ENCODE results near the gene ADRA1B.

The ADRA1B gene

GRCh38 chr5:159901308-159901707 is 15.0 kb upstream of the ADRA1B start:
- DNase-seq (ENCODE audit: low read depth in 2 of 2, low spot score in 1 of 2), result no peak

- no peak for DNase-seq (ENCODE audit: low read depth in 2 of 2, low spot score in 1 of 2)
These were observed 14.5 kb upstream of the ADRA1B start for GRCh38 chr5:159901772-159902171.

GRCh38 chr5:159902444-159903121 is 13.7 kb upstream of the ADRA1B start:
- no peak for DNase-seq (ENCODE audit: low read depth in 2 of 2, low spot score in 1 of 2)

GRCh38 chr5:159903131-159903530 is 13.2 kb upstream of the ADRA1B start:
- DNase-seq (ENCODE audit: low read depth in 2 of 2, low spot score in 1 of 2), result no peak

- DNase-seq (ENCODE audit: low read depth in 2 of 2, low spot score in 1 of 2), result no peak
These were observed 11.4 kb upstream of the ADRA1B start for GRCh38 chr5:159904874-159905273.

- no peak for DNase-seq (ENCODE audit: low read depth in 2 of 2, low spot score in 1 of 2)
These were observed 10.8 kb upstream of the ADRA1B start for GRCh38 chr5:159905496-159905895.

GRCh38 chr5:159906463-159906862 is 9.8 kb upstream of the ADRA1B start:
- DNase-seq (ENCODE audit: low read depth in 2 of 2, low spot score in 1 of 2), result no peak

GRCh38 chr5:159906943-159907342 is 9.3 kb upstream of the ADRA1B start:
- no peak for DNase-seq (ENCODE audit: low read depth in 2 of 2, low spot score in 1 of 2)

GRCh38 chr5:159907689-159908590 is 8.3 kb upstream of the ADRA1B start:
- DNase-seq (ENCODE audit: low read depth in 2 of 2, low spot score in 1 of 2), result no peak

- no peak for DNase-seq (ENCODE audit: low read depth in 2 of 2, low spot score in 1 of 2)
These were observed 7.7 kb upstream of the ADRA1B start for GRCh38 chr5:159908591-159908940.

- no peak for DNase-seq (ENCODE audit: low read depth in 2 of 2, low spot score in 1 of 2)
These were observed 7.2 kb upstream of the ADRA1B start for GRCh38 chr5:159909126-159909525.

GRCh38 chr5:159910207-159910842 is 6.0 kb upstream of the ADRA1B start:
- no peak for DNase-seq (ENCODE audit: low read depth in 2 of 2, low spot score in 1 of 2)

GRCh38 chr5:159910843-159911229 is 5.4 kb upstream of the ADRA1B start:
- DNase-seq (ENCODE audit: low read depth in 2 of 2, low spot score in 1 of 2), result no peak

- DNase-seq (ENCODE audit: low read depth in 2 of 2, low spot score in 1 of 2), result no peak
These were observed 4.9 kb upstream of the ADRA1B start for GRCh38 chr5:159911349-159911748.

GRCh38 chr5:159912033-159912800 is 4.1 kb upstream of the ADRA1B start:
- DNase-seq (ENCODE audit: low read depth in 2 of 2, low spot score in 1 of 2), result no peak

GRCh38 chr5:159913048-159913447 is 3.2 kb upstream of the ADRA1B start:
- no peak for DNase-seq (ENCODE audit: low read depth in 2 of 2, low spot score in 1 of 2)

GRCh38 chr5:159913501-159913900 is 2.8 kb upstream of the ADRA1B start:
- DNase-seq (ENCODE audit: low read depth in 2 of 2, low spot score in 1 of 2), result no peak

GRCh38 chr5:159916841-159917761 is 819 bp downstream of the ADRA1B start:
- no peak for DNase-seq (ENCODE audit: low read depth in 2 of 2, low spot score in 1 of 2)

GRCh38 chr5:159917994-159918393 is 1.7 kb downstream of the ADRA1B start:
- DNase-seq (ENCODE audit: low read depth in 2 of 2, low spot score in 1 of 2), result no peak

- no peak for DNase-seq (ENCODE audit: low read depth in 2 of 2, low spot score in 1 of 2)
These were observed 5.4 kb downstream of the ADRA1B start for GRCh38 chr5:159921721-159922120.

All from stimulated activated CD8-positive, alpha-beta memory T cell treated with anti-CD3 and anti-CD28 coated beads, Interleukin-4, amount 100 ng/mL, for 4 hours (primary cell).